ENCODE data around the gene CPOX.
A peak's percentile ranks its signal among the peaks of the same experiment; 100 is the strongest.
"Not testable (repeated sequence)": the region's sequence is repeated elsewhere in the genome, so short reads cannot be mapped to it uniquely, and the experiment has no call there.

CPOX gene

DNA sequence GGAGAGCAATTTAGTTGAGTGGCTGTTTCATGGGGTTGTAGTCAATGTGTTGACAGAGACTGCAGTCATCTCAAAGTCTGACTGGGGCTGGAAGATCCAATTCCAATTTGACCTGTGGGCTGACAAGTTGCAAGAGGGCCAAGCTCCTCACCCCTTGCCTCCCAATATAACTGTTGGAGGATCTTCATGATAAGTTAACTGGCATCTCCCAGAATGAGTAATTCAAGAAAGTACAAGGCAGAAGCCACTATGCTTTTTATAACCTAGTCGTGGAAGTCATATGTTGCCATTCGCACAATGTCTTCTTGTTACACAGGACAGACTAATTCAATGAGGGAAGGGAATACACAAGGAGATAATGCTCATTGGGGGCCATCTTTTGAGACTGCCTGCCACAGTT is 32.5 kb downstream of the CPOX start:
- Mint-ChIP-seq H3K4me3 (peak overlapping the region; percentile 38), H3K4me1 (ENCODE audit: low read depth) (peaks cover 84% of the 10 kb centered on the region), H3K9me3 (ENCODE audit: low read depth) (no peaks in the 10 kb centered on the region), H3K36me3 (peaks cover 4% of the 10 kb centered on the region), H3K27ac (peak overlapping the region; percentile 83), H3K27me3 (no peaks in the 10 kb centered on the region)

DNA sequence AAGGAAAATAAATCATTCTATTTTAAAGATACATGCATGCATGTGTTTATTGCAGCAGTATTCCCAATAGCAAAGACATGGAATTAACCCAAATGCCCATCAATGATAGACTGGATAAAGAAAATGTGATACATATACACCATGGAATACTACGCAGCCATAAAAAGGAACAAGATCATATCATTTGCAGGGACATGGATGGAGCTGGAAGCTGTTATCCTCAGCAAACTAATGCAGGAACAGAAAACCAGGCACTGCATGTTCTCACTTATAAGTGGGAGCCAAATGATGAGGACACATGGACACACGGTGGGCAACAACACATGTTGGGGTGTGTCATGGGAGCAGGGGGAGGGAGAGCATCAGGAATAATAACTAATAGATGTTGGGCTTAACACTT is 33.6 kb downstream of the CPOX start:
- H3K36me3 Mint-ChIP-seq; H3K27me3 Mint-ChIP-seq; H3K9me3 Mint-ChIP-seq (ENCODE audit: low read depth); H3K4me3 Mint-ChIP-seq; H3K27ac Mint-ChIP-seq: not testable (repeated sequence)
- H3K4me1 Mint-ChIP-seq (ENCODE audit: low read depth) = peaks cover 83% of the 10 kb centered on the region

- H3K27me3 Mint-ChIP-seq = no peaks in the 10 kb centered on the region
- peaks cover 4% of the 10 kb centered on the region for H3K36me3 Mint-ChIP-seq
- H3K9me3 Mint-ChIP-seq (ENCODE audit: low read depth) = no peaks in the 10 kb centered on the region
- peak overlapping the region; percentile 59 for H3K4me3 Mint-ChIP-seq
- H3K27ac Mint-ChIP-seq = peak overlapping the region; percentile 100
- H3K4me1 Mint-ChIP-seq (ENCODE audit: low read depth) = peaks cover 80% of the 10 kb centered on the region
These were observed 35.1 kb downstream of the CPOX start for GRCh38 chr3:98558100-98558827.

DNA sequence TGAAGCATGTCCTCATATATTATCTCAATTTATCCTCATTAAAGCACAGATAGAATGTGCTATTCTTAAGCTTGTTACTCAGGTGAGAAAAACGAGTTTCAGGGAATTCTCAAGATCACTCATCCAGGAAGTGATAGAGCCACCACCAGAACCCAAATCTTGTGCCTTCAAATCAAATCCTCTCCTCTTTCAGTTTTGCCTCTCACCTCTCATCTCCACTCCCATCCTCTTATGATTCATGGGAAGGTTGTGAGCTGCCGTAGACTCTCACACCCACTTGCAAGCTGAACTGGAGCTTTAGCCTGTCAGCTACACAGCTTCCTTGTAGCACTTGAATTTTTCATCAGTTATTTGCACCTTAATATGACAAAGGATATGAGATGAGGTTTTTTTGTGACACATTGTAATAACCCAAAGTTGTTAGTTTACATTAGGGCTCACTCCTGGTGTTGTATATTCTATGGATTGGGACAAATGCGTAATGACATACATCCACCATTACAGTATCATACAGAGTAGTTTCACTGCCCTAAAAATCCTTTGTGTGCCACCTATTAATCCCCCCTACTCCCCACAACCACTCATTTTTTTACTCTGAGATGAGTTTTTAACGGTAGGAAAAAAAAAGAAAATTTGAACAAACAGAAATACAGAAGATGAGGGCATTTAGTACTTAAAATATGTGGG is 35.9 kb downstream of the CPOX start:
- Mint-ChIP-seq H3K27me3 (no peaks in the 10 kb centered on the region), H3K27ac (peak overlapping the region; percentile 100), H3K36me3 (peaks cover 8% of the 10 kb centered on the region), H3K4me1 (ENCODE audit: low read depth) (peaks cover 80% of the 10 kb centered on the region), H3K9me3 (ENCODE audit: low read depth) (no peaks in the 10 kb centered on the region), H3K4me3 (peak overlapping the region; percentile 81)

DNA sequence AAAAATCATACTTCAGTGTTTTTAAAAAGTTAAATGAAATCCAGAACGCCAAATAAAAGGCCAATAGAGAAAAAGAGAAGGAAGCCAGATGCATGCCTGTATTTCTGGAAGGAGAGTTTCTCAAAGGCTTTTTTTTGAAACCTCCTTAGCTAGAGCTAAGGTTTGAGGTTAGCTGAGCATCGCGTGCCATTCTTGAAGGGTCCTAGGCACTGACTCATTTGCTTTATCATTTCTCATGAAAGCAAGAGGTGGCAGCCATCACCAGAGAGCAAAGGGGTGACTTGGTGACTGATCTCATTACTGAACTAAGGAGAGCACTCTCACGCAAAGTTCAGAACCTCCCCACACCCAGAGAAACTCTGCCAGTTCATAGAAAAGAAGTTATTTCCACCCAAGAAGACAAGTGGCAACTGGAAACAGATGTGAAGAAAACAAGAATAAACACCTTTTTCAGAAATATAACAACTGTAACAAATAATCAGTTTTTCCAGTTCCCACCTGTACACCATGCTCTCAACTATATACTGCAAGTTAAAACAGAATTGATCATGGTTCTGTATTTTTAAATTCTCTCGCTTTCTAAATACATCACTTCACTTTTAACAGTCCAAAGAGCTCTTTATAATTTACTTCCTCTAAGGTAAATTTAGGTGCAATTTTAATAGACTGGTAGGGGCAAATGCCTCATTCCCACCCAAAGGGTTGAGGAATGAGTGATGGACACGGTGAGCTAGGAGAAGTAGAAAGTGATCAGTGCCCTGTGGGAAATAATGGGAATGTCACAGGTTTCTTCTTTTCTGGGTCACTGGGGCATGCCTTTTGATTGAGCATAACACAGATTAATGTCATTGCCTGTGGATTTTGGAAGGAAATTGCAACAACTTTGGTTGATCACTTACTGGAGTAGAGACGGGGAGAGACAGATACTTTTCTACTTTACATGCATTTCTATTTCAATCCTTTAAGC is 37.0 kb downstream of the CPOX start:
- peak overlapping the region; percentile 100 for H3K27ac Mint-ChIP-seq
- no peaks in the 10 kb centered on the region for H3K27me3 Mint-ChIP-seq
- peak overlapping the region; percentile 81 for H3K4me3 Mint-ChIP-seq
- H3K9me3 Mint-ChIP-seq (ENCODE audit: low read depth) = no peaks in the 10 kb centered on the region
- peaks cover 8% of the 10 kb centered on the region for H3K36me3 Mint-ChIP-seq
- peaks cover 80% of the 10 kb centered on the region for H3K4me1 Mint-ChIP-seq (ENCODE audit: low read depth)

GRCh38 chr3:98555025-98555379 is 38.4 kb downstream of the CPOX start:
- H3K27me3 Mint-ChIP-seq = no peaks in the 10 kb centered on the region
- peaks cover 6% of the 10 kb centered on the region for H3K36me3 Mint-ChIP-seq
- H3K4me3 Mint-ChIP-seq = peak overlapping the region; percentile 81
- peak overlapping the region; percentile 100 for H3K27ac Mint-ChIP-seq
- no peaks in the 10 kb centered on the region for H3K9me3 Mint-ChIP-seq (ENCODE audit: low read depth)
- peaks cover 79% of the 10 kb centered on the region for H3K4me1 Mint-ChIP-seq (ENCODE audit: low read depth)

- Mint-ChIP-seq H3K27ac (peak overlapping the region; percentile 100), H3K36me3 (peaks cover 7% of the 10 kb centered on the region), H3K4me3 (peak overlapping the region; percentile 81), H3K4me1 (ENCODE audit: low read depth) (peaks cover 81% of the 10 kb centered on the region), H3K9me3 (ENCODE audit: low read depth) (no peaks in the 10 kb centered on the region), H3K27me3 (no peaks in the 10 kb centered on the region)
These were observed 38.8 kb downstream of the CPOX start for GRCh38 chr3:98554580-98554979.

GRCh38 chr3:98553753-98554152 is 39.7 kb downstream of the CPOX start:
- peaks cover 7% of the 10 kb centered on the region for H3K36me3 Mint-ChIP-seq
- H3K4me1 Mint-ChIP-seq (ENCODE audit: low read depth) = peaks cover 76% of the 10 kb centered on the region
- H3K27ac Mint-ChIP-seq = peak overlapping the region; percentile 100
- H3K9me3 Mint-ChIP-seq (ENCODE audit: low read depth) = no peaks in the 10 kb centered on the region
- H3K27me3 Mint-ChIP-seq = no peaks in the 10 kb centered on the region
- H3K4me3 Mint-ChIP-seq = peak overlapping the region; percentile 81

- no peaks in the 10 kb centered on the region for H3K27me3 Mint-ChIP-seq
- peaks cover 70% of the 10 kb centered on the region for H3K4me1 Mint-ChIP-seq (ENCODE audit: low read depth)
- peak overlapping the region; percentile 100 for H3K27ac Mint-ChIP-seq
- H3K4me3 Mint-ChIP-seq = peak overlapping the region; percentile 56
- H3K36me3 Mint-ChIP-seq = peaks cover 6% of the 10 kb centered on the region
- H3K9me3 Mint-ChIP-seq (ENCODE audit: low read depth) = no peaks in the 10 kb centered on the region
These were observed 40.3 kb downstream of the CPOX start for GRCh38 chr3:98553021-98553563.

GRCh38 chr3:98552232-98553020 is 41.0 kb downstream of the CPOX start:
- peaks cover 6% of the 10 kb centered on the region for H3K36me3 Mint-ChIP-seq
- H3K27me3 Mint-ChIP-seq = no peaks in the 10 kb centered on the region
- peak overlapping the region; percentile 56 for H3K4me3 Mint-ChIP-seq
- H3K27ac Mint-ChIP-seq = peak overlapping the region; percentile 100
- H3K9me3 Mint-ChIP-seq (ENCODE audit: low read depth) = no peaks in the 10 kb centered on the region
- peaks cover 64% of the 10 kb centered on the region for H3K4me1 Mint-ChIP-seq (ENCODE audit: low read depth)

- Mint-ChIP-seq H3K9me3 (ENCODE audit: low read depth) (no peaks in the 10 kb centered on the region), H3K4me1 (ENCODE audit: low read depth) (peaks cover 57% of the 10 kb centered on the region), H3K4me3 (no peak overlapping the region), H3K27me3 (no peaks in the 10 kb centered on the region), H3K27ac (peak overlapping the region; percentile 100), H3K36me3 (peaks cover 6% of the 10 kb centered on the region)
These were observed 41.7 kb downstream of the CPOX start for GRCh38 chr3:98551754-98552153.

- peak overlapping the region; percentile 100 for H3K27ac Mint-ChIP-seq
- H3K4me1 Mint-ChIP-seq (ENCODE audit: low read depth) = peaks cover 55% of the 10 kb centered on the region
- no peaks in the 10 kb centered on the region for H3K9me3 Mint-ChIP-seq (ENCODE audit: low read depth)
- peaks cover 6% of the 10 kb centered on the region for H3K36me3 Mint-ChIP-seq
- H3K27me3 Mint-ChIP-seq = no peaks in the 10 kb centered on the region
- no peak overlapping the region for H3K4me3 Mint-ChIP-seq
These were observed 42.2 kb downstream of the CPOX start for GRCh38 chr3:98551236-98551635.

- H3K36me3 Mint-ChIP-seq = peaks cover 6% of the 10 kb centered on the region
- peaks cover 55% of the 10 kb centered on the region for H3K4me1 Mint-ChIP-seq (ENCODE audit: low read depth)
- H3K27me3 Mint-ChIP-seq = no peaks in the 10 kb centered on the region
- H3K9me3 Mint-ChIP-seq (ENCODE audit: low read depth) = no peaks in the 10 kb centered on the region
- peak overlapping the region; percentile 16 for H3K27ac Mint-ChIP-seq
- H3K4me3 Mint-ChIP-seq = no peak overlapping the region
These were observed 42.6 kb downstream of the CPOX start for GRCh38 chr3:98550833-98551232.

DNA sequence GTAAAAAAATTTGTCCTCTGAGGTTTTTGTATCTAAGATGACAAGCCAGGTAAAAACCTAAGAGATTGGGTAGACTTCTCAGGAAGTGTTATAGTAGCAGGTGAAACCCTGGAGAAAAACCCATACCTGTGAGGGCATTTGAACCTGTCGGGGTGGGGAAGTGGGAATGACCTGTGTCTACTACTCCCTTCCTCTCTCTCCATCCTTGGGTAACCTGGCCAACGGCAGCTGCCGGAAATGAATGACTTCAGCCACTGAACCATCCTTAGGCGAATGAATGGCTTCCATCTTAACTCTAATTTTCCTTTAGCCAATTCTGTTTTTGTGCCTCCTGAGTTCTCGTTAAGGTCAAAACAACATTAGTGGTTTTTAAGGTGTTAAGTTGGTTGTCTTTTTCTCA is 44.9 kb downstream of the CPOX start:
- H3K9me3 Mint-ChIP-seq (ENCODE audit: low read depth) = no peaks in the 10 kb centered on the region
- H3K27ac Mint-ChIP-seq = no peak overlapping the region
- peaks cover 42% of the 10 kb centered on the region for H3K4me1 Mint-ChIP-seq (ENCODE audit: low read depth)
- H3K36me3 Mint-ChIP-seq = peaks cover 6% of the 10 kb centered on the region
- H3K4me3 Mint-ChIP-seq = no peak overlapping the region
- no peaks in the 10 kb centered on the region for H3K27me3 Mint-ChIP-seq
